ENCODE measurements around the gene GSTT2B.
"Not testable (repeated sequence)": the region's sequence is repeated elsewhere in the genome, so short reads cannot be mapped to it uniquely, and the experiment has no call there.

GSTT2B gene

DNA sequence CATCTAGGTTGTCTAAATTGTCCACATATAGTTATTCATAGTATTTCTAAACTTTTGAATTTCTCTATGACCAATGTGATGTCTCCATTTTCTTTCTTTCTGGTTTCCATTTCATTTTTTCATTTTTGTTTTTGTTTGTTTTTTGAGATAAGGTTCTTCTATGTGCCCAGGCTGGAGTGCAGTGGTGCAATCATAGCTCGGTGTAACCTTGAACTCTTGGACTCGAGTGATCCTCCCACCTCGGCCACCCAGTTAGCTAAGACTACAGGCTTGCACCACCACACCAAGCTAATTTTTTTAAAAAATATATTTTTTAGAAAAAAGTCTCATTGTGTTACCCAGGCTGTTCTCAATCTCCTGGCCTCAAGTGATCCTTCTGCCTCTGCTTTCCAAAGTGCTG lies 36.1 kb upstream of the GSTT2B start:
- TF ChIP-seq CTCF (IDR thresholded peaks at IDR 0.05; ENCODE audit: low read depth, low read length): no peak
- H3K4me3 ChIP-seq (replicated peaks in 1 of 2; ENCODE audit: low read depth in 2 of 2, low read length in 2 of 2): no peak overlapping the region
- no peak for DNase-seq (ENCODE audit: low read depth in 2 of 2)

GRCh38 chr22:23993581-23994177 lies 32.7 kb upstream of the GSTT2B start:
- DNase-seq (ENCODE audit: low read depth in 2 of 2); H3K4me3 ChIP-seq (replicated peaks in 1 of 2; ENCODE audit: low read depth in 2 of 2, low read length in 2 of 2): not testable (repeated sequence)

GRCh38 chr22:23993080-23993479 lies 32.1 kb upstream of the GSTT2B start:
- H3K4me3 ChIP-seq (replicated peaks in 1 of 2; ENCODE audit: low read depth in 2 of 2, low read length in 2 of 2); DNase-seq (ENCODE audit: low read depth in 2 of 2): not testable (repeated sequence)

DNA sequence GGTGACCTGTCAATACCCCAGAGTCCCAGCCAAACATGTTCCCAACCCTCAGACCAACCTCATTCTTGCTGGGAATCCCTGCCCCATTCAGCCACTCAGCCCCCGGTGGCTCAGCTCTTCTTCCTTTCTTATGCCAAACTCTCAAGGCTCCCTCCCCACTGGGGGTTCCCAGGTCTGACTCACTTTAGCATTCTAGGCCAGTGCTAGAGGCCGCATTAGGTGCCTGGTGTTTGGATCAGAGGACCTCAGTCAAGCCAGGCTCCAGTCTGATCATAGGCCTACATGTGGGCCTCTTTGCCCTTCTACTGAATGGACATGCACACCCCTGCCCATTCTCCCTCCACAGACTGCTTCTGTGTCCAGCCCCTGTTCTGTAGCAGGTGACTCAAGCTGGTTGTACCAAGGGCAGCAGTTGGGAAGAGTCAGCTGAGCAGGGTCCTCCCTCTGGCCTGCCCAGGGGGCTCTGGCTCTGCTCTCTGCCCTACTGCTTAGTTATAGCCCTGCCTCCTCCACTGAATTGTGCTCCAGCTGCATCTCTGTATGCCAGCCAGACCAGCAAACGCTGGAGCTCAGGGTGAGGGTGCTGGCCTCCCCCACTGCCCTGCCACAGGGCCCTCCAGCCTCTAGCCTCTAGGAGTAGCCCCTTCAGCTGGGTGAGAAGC lies 28.7 kb upstream of the GSTT2B start:
- H3K4me3 ChIP-seq (replicated peaks in 1 of 2; ENCODE audit: low read depth in 2 of 2, low read length in 2 of 2): not testable (repeated sequence)
- DNase-seq (ENCODE audit: low read depth in 2 of 2): peak in 1 of 2 donors; percentile 51

DNA sequence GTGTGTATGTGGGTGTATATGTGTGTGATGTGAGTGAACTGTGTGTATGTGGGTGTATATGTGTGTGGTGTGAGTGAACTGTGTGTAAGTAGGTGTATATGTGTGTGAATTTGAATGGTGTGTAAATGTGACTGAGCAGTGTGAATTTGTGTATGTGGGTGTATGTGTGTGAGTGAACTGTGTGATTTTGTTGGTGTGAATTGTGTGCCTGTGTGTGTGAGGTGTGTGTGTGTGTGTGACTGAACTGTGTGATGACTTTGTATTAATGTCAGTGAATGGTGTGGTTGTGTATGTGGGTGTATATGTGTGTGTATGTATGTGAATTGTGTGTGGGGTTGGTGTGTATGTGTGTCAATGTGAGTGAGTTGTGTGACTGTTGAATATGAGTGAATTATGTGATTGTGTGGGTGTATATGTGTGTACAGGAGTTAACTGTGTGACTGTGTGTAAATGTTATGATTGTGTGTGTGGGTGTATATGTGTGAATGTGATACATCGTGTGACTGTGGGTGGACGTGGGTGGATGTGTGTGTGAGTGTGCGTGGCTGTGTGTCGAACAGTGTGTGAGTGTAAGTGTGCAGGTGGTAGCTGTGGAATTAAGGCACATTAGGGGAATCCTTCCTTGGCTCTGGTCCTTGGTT lies 25.7 kb upstream of the GSTT2B start:
- DNase-seq (ENCODE audit: low read depth in 2 of 2); H3K4me3 ChIP-seq (replicated peaks in 1 of 2; ENCODE audit: low read depth in 2 of 2, low read length in 2 of 2): not testable (repeated sequence)

GRCh38 chr22:23986089-23986488 lies 25.1 kb upstream of the GSTT2B start:
- not testable (repeated sequence) for H3K4me3 ChIP-seq (replicated peaks in 1 of 2; ENCODE audit: low read depth in 2 of 2, low read length in 2 of 2); DNase-seq (ENCODE audit: low read depth in 2 of 2)

DNA sequence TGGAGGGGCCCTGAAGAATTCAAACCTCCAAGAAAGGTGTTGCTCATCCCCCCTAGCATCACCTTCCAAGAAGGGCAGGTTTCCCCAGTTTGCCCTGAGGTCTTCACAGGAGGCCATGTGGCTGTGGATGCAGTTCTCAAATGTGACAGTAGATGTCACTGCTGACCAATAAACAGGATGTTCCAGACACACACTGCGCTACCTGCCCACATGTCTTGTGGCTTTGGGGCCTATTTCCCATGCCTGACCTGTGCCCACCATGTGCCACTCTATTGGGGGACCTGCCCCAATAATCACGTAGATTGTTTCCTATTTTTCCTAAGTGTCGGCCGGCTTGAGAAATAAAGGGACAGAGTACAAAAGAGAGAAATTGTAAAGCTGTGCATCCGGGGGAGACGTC lies 23.4 kb upstream of the GSTT2B start:
- DNase-seq (ENCODE audit: low read depth in 2 of 2): peak in 1 of 2 donors; percentile 26
- no peak overlapping the region for H3K4me3 ChIP-seq (replicated peaks in 1 of 2; ENCODE audit: low read depth in 2 of 2, low read length in 2 of 2)
- TF ChIP-seq CTCF (IDR thresholded peaks at IDR 0.05; ENCODE audit: low read depth, low read length): no peak

DNA sequence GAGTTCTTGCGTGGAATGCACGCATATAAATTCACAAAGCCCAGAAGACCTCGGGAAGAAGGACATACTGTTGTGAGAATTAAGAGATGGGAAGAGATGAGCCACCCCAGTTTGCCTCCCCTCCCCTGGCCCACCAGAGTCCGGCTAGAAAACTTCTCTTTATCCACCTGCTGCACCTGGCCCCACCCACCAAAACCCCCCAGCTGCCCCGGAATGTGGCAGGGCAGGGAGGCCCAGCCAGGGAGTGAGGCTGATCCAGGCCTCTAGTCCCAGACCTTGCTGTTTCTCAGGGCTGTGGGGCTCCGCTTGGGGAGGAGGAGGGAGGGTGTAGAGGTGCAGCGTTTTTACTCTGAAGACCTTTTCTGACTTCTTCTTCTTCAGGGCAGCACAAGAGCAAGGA lies 19.6 kb upstream of the GSTT2B start:
- DNase-seq (ENCODE audit: low read depth in 2 of 2): not testable (repeated sequence)

GRCh38 chr22:23979557-23980240 lies 18.7 kb upstream of the GSTT2B start, which contains the start of gene GSTT2:
Gene GSTT2, plus strand, starts transcription at chr22:23980134.
- DNase-seq (ENCODE audit: low read depth in 2 of 2); H3K4me3 ChIP-seq (replicated peaks in 1 of 2; ENCODE audit: low read depth in 2 of 2, low read length in 2 of 2): not testable (repeated sequence)

More for the DNA sequence above, 19.6 kb upstream of the GSTT2B start:
- not testable (repeated sequence) for H3K4me3 ChIP-seq (replicated peaks in 1 of 2; ENCODE audit: low read depth in 2 of 2, low read length in 2 of 2)

- not testable (repeated sequence) for H3K4me3 ChIP-seq (replicated peaks in 1 of 2; ENCODE audit: low read depth in 2 of 2, low read length in 2 of 2); DNase-seq (ENCODE audit: low read depth in 2 of 2)
Observed at GRCh38 chr22:23977304-23977703, 16.3 kb upstream of the GSTT2B start.

GRCh38 chr22:23974836-23975352 lies 13.9 kb upstream of the GSTT2B start:
- not testable (repeated sequence) for H3K4me3 ChIP-seq (replicated peaks in 1 of 2; ENCODE audit: low read depth in 2 of 2, low read length in 2 of 2); DNase-seq (ENCODE audit: low read depth in 2 of 2)

GRCh38 chr22:23974345-23974744 lies 13.3 kb upstream of the GSTT2B start, which contains the start of gene DDT:
Gene DDT, minus strand, starts transcription at chr22:23974441. Its CDS starts 27 bp downstream, at chr22:23974414.
- not testable (repeated sequence) for H3K4me3 ChIP-seq (replicated peaks in 1 of 2; ENCODE audit: low read depth in 2 of 2, low read length in 2 of 2); DNase-seq (ENCODE audit: low read depth in 2 of 2)

DNA sequence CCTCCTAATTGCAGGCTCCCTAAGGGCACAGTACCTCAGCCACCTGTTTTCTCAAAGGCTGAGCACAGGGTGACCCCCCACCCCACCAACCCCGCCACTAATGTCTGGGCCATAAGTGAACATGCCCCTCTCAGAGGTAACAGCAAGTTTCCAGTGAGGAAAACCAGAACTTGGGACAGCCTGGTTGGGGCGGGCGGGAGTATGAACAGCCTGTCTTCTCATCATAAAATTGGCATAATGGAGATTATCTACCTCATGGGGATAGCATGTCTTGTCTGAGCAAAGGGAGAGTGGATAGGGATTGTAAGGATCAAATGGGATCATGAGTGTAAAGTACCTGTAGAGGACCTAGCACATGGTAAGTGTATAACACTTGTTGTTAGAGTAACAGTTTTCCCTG lies 10.9 kb upstream of the GSTT2B start:
- not testable (repeated sequence) for DNase-seq (ENCODE audit: low read depth in 2 of 2); H3K4me3 ChIP-seq (replicated peaks in 1 of 2; ENCODE audit: low read depth in 2 of 2, low read length in 2 of 2)

Measured in cardiac fibroblast (primary cell).